ENCODE measurements around the gene MARCHF2.

The MARCHF2 gene

DNA sequence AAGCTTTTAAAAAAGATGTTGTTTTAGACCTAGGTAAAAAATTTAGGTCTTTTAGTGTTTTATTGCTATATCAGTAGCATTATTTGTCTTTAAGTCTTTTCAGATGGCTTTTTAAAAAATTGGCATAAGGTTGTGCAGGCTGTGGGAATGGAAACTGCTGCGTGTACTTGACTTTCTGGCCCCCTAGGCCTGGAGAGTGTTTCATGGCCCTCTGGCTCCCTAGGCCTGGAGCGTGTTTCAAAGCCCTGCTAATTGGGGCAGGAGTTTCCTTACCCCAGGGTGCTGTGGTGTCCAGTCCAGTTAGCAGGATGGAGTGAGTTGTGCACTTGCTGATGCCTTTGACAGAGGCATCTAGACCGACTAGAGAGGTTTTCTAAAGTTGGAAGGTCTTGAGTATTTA lies 65.5 kb downstream of the MARCHF2 start:
- ChIA-PET CTCF (interaction anchor here (0.6 kb wide), 1 partner anchor 111 kb away, joined by 4 read pairs; no protein-coding TSS in a partner anchor), POLR2A (no interaction called here)
- TF ChIP-seq FOXM1 (IDR thresholded peaks at IDR 0.05; ENCODE audit: borderline replicate concordance) (no peak), TARDBP (IDR thresholded peaks at IDR 0.05) (no peak), ELF4 (IDR thresholded peaks at IDR 0.05) (no peak), ZNF384 (IDR thresholded peaks at IDR 0.05) (no peak), ARNT (IDR thresholded peaks at IDR 0.05) (no peak), HDGF (IDR thresholded peaks at IDR 0.05; ENCODE audit: borderline replicate concordance) (no peak), SP1 (IDR thresholded peaks at IDR 0.05) (no peak), CTBP1 (IDR thresholded peaks at IDR 0.05; ENCODE audit: borderline replicate concordance) (no peak), SUZ12 (IDR thresholded peaks at IDR 0.05) (no peak), LEF1 (IDR thresholded peaks at IDR 0.05; ENCODE audit: borderline replicate concordance) (no peak), FOXK2 (IDR thresholded peaks at IDR 0.05) (no peak), BHLHE40 (IDR thresholded peaks at IDR 0.05; ENCODE audit: borderline replicate concordance) (no peak)
- TF ChIP-seq, protein P1, sequence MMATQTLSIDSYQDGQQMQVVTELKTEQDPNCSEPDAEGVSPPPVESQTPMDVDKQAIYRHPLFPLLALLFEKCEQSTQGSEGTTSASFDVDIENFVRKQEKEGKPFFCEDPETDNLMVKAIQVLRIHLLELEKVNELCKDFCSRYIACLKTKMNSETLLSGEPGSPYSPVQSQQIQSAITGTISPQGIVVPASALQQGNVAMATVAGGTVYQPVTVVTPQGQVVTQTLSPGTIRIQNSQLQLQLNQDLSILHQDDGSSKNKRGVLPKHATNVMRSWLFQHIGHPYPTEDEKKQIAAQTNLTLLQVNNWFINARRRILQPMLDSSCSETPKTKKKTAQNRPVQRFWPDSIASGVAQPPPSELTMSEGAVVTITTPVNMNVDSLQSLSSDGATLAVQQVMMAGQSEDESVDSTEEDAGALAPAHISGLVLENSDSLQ (IDR thresholded peaks at IDR 0.05): no peak
- no peak for DNase-seq (ENCODE audit: extremely low spot score)

DNA sequence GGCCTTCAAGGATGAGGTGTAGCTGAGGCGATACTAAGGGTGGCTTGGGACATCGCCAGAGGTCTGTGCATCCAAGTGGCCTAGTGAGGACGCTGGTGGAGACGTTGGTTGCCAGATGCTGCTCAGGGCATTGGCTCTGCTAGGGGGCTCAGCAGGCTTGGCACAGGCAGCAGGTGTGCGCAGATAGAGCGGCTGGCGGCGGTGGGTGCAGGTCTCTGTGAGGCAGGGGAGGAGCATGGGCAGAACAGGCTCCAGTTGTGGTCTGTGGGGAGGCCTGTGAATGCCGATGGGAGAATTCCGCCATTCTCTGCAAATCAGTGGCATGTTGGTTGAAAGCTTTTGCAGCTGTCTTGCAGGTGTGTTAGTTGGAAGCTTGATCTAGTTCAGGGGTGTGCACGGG lies 68.1 kb downstream of the MARCHF2 start:
- DNase-seq (ENCODE audit: extremely low spot score): no peak
- TF ChIP-seq BHLHE40 (IDR thresholded peaks at IDR 0.05; ENCODE audit: borderline replicate concordance): no peak
- TF ChIP-seq NFRKB (IDR thresholded peaks at IDR 0.05): no peak
- TF ChIP-seq L3MBTL2 (conservative IDR thresholded peaks at IDR 0.05): no peak
- no peak for TF ChIP-seq CTBP1 (IDR thresholded peaks at IDR 0.05; ENCODE audit: borderline replicate concordance)
- TF ChIP-seq FOXA1 (IDR thresholded peaks at IDR 0.05): no peak
- no peak for TF ChIP-seq SP1 (IDR thresholded peaks at IDR 0.05)
- TF ChIP-seq LEF1 (IDR thresholded peaks at IDR 0.05; ENCODE audit: borderline replicate concordance): no peak
- TF ChIP-seq FOXK2 (IDR thresholded peaks at IDR 0.05): no peak
- no peak for TF ChIP-seq ZNF384 (IDR thresholded peaks at IDR 0.05)
- TF ChIP-seq HDGF (IDR thresholded peaks at IDR 0.05; ENCODE audit: borderline replicate concordance): no peak
- TF ChIP-seq, protein P1 (IDR thresholded peaks at IDR 0.05): no peak
- no peak for TF ChIP-seq ARNT (IDR thresholded peaks at IDR 0.05)
- POLR2A ChIA-PET: interaction anchor here (0.6 kb wide), 1 partner anchor 32 kb away, joined by 3 read pairs; no protein-coding TSS in a partner anchor
- CTCF ChIA-PET: no interaction called here

DNA sequence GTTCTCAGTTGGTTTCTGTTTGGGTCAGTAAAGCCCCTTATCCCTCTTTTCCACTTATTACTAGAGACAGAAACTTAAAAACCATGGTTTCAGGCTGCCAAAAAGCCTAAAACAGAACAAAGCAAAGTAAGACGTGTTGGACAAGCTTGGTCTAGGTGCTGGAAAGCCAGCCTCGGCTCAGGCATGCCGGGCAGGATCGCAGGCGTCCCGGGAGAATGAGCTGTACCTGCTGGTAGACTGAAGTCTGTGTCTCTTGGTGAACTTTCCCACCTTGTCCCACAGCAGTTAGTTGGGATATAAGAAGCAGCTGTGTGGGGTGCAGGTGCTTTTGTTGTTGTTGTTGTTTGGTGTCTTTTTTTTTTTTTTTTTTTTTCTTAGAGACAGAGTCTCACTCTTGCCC lies 68.5 kb downstream of the MARCHF2 start:
- POLR2A ChIA-PET: interaction anchor here (0.6 kb wide), 1 partner anchor 32 kb away, joined by 3 read pairs; no protein-coding TSS in a partner anchor
- TF ChIP-seq TARDBP (IDR thresholded peaks at IDR 0.05) (no peak), SP1 (IDR thresholded peaks at IDR 0.05) (no peak), FOXM1 (IDR thresholded peaks at IDR 0.05; ENCODE audit: borderline replicate concordance) (no peak), BHLHE40 (IDR thresholded peaks at IDR 0.05; ENCODE audit: borderline replicate concordance) (no peak), CTBP1 (IDR thresholded peaks at IDR 0.05; ENCODE audit: borderline replicate concordance) (no peak), ARNT (IDR thresholded peaks at IDR 0.05) (no peak), FOXK2 (IDR thresholded peaks at IDR 0.05) (no peak), LEF1 (IDR thresholded peaks at IDR 0.05; ENCODE audit: borderline replicate concordance) (no peak), NFRKB (IDR thresholded peaks at IDR 0.05) (no peak), ZNF384 (IDR thresholded peaks at IDR 0.05) (no peak), FOXA1 (IDR thresholded peaks at IDR 0.05) (no peak), L3MBTL2 (conservative IDR thresholded peaks at IDR 0.05) (no peak), HDGF (IDR thresholded peaks at IDR 0.05; ENCODE audit: borderline replicate concordance) (no peak)
- TF ChIP-seq, protein P1 (IDR thresholded peaks at IDR 0.05): no peak
- CTCF ChIA-PET: no interaction called here
- no peak for DNase-seq (ENCODE audit: extremely low spot score)

DNA sequence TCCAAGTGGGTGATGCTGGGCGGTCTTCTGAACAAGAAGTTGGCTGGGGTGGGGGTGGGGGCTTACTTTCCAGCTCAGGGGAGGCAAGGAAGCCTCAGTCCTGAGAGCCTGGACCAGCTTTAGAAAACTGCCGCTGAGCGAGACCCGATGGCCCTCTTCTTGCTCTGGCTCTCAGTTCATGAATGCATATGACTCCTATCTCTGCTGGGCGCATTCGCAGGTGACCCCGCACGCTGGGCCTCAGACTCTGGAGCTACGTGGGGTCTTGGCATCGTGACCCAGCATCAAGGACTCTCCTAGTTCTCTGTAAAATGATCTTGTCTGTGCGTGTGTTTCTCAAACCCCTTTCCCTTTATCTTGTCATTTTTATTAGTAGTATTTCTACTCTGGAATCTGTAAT lies 69.6 kb downstream of the MARCHF2 start:
- POLR2A ChIA-PET: interaction anchor here (1.0 kb wide), 1 partner anchor 31 kb away, joined by 4 read pairs; the partner anchor contains the start of gene ZNF414
- no peak for DNase-seq (ENCODE audit: extremely low spot score)
- CTCF ChIA-PET: interaction anchor here (0.6 kb wide), 2 partner anchors 12 to 99 kb away, joined by 3 to 4 read pairs; no protein-coding TSS in a partner anchor
- TF ChIP-seq CTBP1 (IDR thresholded peaks at IDR 0.05; ENCODE audit: borderline replicate concordance): no peak
- no peak for TF ChIP-seq FOXM1 (IDR thresholded peaks at IDR 0.05; ENCODE audit: borderline replicate concordance)
- no peak for TF ChIP-seq BHLHE40 (IDR thresholded peaks at IDR 0.05; ENCODE audit: borderline replicate concordance)
- TF ChIP-seq ZNF384 (IDR thresholded peaks at IDR 0.05): no peak
- no peak for TF ChIP-seq ARNT (IDR thresholded peaks at IDR 0.05)
- TF ChIP-seq SP1 (IDR thresholded peaks at IDR 0.05): no peak
- TF ChIP-seq L3MBTL2 (conservative IDR thresholded peaks at IDR 0.05): no peak
- TF ChIP-seq FOXK2 (IDR thresholded peaks at IDR 0.05): no peak

DNA sequence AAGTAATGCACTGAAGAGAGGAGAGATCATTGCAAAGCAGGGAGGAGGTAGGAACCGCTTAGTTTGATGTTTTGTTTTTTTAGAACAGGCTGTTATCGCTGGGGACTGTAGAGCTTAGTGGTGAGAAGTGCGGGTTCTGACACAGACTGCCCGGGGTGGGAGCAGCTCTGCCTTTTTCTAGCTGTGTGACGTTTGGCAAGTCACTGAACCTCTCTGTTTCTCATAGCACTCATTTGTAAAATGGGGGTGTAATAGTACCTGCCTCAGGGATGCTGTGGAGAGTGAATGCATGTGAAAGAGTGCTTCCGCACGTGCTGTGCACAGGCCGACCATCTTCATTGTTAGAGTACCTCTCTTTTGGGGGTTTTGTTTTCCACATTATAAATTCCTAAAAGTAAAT lies 70.1 kb downstream of the MARCHF2 start:
- TF ChIP-seq CTBP1 (IDR thresholded peaks at IDR 0.05; ENCODE audit: borderline replicate concordance): no peak
- TF ChIP-seq FOXA1 (IDR thresholded peaks at IDR 0.05): no peak
- TF ChIP-seq ZNF384 (IDR thresholded peaks at IDR 0.05): no peak
- TF ChIP-seq TARDBP (IDR thresholded peaks at IDR 0.05): no peak
- no peak for TF ChIP-seq BHLHE40 (IDR thresholded peaks at IDR 0.05; ENCODE audit: borderline replicate concordance)
- no peak for TF ChIP-seq NFRKB (IDR thresholded peaks at IDR 0.05)
- no peak for TF ChIP-seq SP1 (IDR thresholded peaks at IDR 0.05)
- TF ChIP-seq HDGF (IDR thresholded peaks at IDR 0.05; ENCODE audit: borderline replicate concordance): no peak
- no peak for TF ChIP-seq SUZ12 (IDR thresholded peaks at IDR 0.05)
- TF ChIP-seq, protein P1 (IDR thresholded peaks at IDR 0.05): no peak
- TF ChIP-seq ARNT (IDR thresholded peaks at IDR 0.05): no peak
- POLR2A ChIA-PET: interaction anchor here (1.0 kb wide), 1 partner anchor 31 kb away, joined by 4 read pairs; the partner anchor contains the start of gene ZNF414
- CTCF ChIA-PET: no interaction called here
- no peak for DNase-seq (ENCODE audit: extremely low spot score)
